SJCRH30 (cell line): ENCODE measurements around the gene GPR3. TPM values are rescaled to one million over a fixed set of nuclear protein-coding genes. Genes with fewer than 3 reads are reported as not detected.
"Not testable (repeated sequence)": the region's sequence is repeated elsewhere in the genome, so short reads cannot be mapped to it uniquely, and the experiment has no call there.

Experiments used
- DNase-seq, 2 experiments: peaks; one replicate each; pipeline ENCODE4 v3.0.0-alpha.2; 2015 to 2020
- H3K27ac ChIP-seq: fragments of 250-450 bp; sonication (Bioruptor Pico); 2 replicates; pipeline ENCODE4 v1.5.1; 2020; ENCODE audit warnings: mild to moderate bottlenecking, moderate library complexity
- H3K27me3 ChIP-seq: fragments of 250-450 bp; sonication (Bioruptor Pico); 2 replicates; pipeline ENCODE4 v1.5.1; 2020; ENCODE audit warnings: mild to moderate bottlenecking, moderate library complexity
- H3K36me3 ChIP-seq: fragments of 250-450 bp; sonication (Bioruptor Pico); 2 replicates; pipeline ENCODE4 v1.5.1; 2020; ENCODE audit warnings: mild to moderate bottlenecking, moderate library complexity
- H3K4me1 ChIP-seq: fragments of 250-450 bp; sonication (Bioruptor Pico); 2 replicates; pipeline ENCODE4 v1.5.1; 2020; ENCODE audit warnings: mild to moderate bottlenecking, moderate library complexity
- H3K4me3 ChIP-seq: fragments of 250-450 bp; sonication (Bioruptor Pico); 2 replicates; pipeline ENCODE4 v1.5.1; 2020; ENCODE audit warnings: mild to moderate bottlenecking, moderate library complexity
- H3K9me3 ChIP-seq: fragments of 250-450 bp; sonication (Bioruptor Pico); replicated peaks from 2 replicates; pipeline ENCODE4 v1.5.1; 2020; ENCODE audit warnings: mild to moderate bottlenecking, moderate library complexity
- total RNA-seq: library from RNA; depleted of rRNA; stranded (reverse); fragments of >200 nt; shearing (Covaris generic); gene quantifications from 2 replicates; pipeline ENCODE4 v1.2.3, GENCODE V29; 2014

The GPR3 gene
- total RNA-seq, 1 experiment from 2014 or later, result 8.3 TPM

DNA sequence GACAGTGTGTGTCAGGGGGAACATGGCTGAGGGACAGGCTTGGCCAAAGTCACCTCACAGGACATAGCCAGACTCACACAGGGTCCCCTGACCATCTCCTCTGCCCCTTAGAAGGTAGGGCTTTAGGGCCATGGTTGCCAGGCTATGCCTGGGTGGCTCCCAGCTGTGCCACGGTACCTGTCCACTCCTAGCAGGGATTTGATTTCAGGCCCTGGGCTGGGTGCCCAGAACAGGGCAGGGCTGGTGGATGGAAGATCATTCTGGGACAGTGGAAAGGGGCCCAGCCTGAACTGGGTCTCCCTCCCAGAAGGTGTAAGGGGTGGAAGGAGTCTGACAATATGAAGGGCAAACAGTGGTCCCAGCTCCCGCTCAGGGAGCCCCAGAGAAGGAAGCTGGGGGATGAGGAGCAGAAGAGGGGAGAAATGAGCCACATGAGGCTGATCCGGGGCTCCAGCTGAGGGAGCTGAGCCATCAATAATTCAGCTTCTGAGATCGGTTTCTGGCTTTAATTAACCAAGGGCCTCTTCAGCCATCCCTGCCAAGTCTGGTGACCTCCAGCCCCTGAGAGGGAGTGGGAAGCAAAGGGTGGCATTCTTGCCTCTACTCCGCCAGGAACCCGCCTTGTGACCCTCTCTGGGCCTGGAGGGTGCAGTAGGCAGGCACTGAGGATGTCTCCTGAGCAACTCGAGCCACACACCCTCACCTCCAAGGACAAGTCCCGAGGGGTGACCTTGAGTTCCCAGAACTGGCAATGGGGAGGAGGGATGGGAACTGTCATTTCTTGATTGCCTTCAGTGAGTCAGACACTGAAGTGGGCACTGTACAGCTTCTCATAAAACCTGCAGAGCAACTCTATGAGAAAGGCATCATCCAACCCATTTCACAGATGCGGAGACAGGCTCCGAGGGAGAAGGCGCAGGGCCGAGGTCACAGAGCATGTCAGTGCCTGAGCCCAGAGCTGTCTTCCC, 11.4 kb upstream of the GPR3 start:
- no peak for DNase-seq
- Histone ChIP-seq H3K27me3 (peaks cover 26% of the 10 kb centered on the region), H3K9me3 (no peaks in the 10 kb centered on the region), H3K4me3 (no peak overlapping the region), H3K27ac (no peak overlapping the region), H3K4me1 (no peaks in the 10 kb centered on the region), H3K36me3 (no peaks in the 10 kb centered on the region)

DNA sequence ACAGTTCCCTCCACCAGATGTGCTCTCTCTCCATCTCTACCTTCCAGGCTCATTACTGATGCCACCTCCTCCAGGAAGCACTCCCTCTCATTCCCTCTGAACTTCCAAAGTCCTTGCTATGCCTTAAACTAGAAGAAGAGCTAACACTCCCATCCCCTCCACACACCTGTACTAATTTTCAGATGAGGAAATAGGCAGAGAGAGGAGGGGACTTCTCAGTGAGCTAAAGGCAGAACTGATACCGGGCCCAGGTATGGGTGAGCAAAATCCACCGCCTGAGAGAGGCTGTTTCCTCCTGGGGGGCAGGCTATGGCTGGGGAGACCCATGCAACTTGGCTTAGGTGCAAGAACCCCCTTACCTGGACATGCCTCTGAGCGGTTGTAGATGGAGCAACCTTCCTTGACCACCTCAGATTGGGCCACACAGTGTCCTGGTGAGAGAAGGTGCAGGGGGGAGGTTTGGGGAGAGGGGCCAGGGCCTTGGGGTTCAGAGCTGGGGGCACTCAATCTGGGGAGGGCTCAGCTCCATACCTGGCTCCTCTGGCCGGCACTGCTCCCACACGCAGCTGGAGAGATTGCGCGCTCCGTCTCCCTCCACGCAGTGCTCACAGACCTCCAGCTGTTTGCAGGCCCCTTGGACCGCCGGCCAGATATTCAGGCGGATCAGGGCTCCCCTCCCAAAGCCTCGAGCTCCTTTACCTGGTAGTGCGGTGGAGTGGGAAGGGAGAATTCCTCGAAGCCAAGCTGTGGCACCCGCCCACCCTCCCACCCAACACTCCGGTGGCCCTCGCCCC, 10.3 kb upstream of the GPR3 start:
- H3K4me1 ChIP-seq, result no peaks in the 10 kb centered on the region
- H3K9me3 ChIP-seq, result no peaks in the 10 kb centered on the region
- no peak overlapping the region for H3K27ac ChIP-seq
- peaks cover 22% of the 10 kb centered on the region for H3K27me3 ChIP-seq
- no peak for DNase-seq
- H3K36me3 ChIP-seq, result no peaks in the 10 kb centered on the region
- H3K4me3 ChIP-seq, result no peak overlapping the region

DNA sequence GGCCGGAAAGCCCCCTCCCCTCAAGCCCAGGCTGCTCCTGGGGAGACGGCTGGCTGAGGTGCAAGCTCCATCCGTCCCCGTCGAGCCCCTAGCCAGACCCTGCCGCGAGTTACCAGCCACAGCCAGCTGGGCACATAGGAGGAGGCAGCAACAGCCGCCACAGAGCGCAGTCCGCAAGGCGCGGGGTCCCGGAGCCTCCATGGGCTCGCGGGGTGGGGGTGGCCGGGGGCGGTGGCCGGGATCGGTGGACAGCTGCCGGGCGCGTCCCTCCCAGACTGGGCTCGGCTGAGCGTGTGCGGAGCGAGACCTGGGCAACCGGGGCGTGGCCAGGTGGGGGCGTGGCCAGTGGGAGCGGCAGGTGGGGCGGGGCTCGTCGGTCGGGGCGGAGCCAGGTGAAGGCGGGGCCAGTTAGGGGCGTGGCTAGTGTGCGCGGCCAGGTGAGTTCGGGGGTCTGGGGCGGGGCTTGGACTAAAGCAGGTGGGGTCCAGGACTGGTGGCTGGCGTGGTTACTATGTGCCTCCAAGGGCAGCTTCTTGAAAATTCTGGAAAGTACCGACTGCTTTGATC, 9.3 kb upstream of the GPR3 start, which contains the start of gene CD164L2:
Gene CD164L2 (minus strand): TSS at position 295 of the 567 bp plus-strand sequence. CDS start 94 bp downstream, at position 201.
- DNase-seq, result no peak
- no peaks in the 10 kb centered on the region for H3K4me1 ChIP-seq
- peaks cover 22% of the 10 kb centered on the region for H3K27me3 ChIP-seq

DNA sequence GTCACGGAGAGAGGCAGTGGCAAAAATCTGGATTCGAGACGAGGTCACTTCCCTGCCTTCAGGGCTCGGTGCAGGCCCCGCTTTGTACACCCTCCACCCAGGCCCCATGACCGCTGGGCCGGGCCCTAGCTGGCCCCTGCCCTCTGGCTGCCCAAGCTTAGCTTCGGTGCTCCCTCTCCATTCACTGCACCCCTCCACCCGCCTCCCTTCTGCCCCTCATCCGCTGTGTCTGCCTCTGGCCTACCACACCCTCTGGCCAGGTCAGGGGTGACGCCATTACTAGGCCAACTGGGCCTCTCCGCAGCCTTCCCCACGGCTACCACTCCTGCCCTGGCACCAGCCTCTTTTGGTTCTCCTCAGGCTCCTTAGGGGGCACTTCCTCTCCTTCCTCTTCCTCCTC, 8.8 kb upstream of the GPR3 start:
- Histone ChIP-seq H3K36me3 (no peaks in the 10 kb centered on the region), H3K4me3 (no peak overlapping the region), H3K9me3 (no peaks in the 10 kb centered on the region), H3K27me3 (peaks cover 22% of the 10 kb centered on the region), H3K27ac (no peak overlapping the region), H3K4me1 (no peaks in the 10 kb centered on the region)
- no peak for DNase-seq

More for the DNA sequence above, 9.3 kb upstream of the GPR3 start, which contains the start of gene CD164L2:
- Histone ChIP-seq H3K9me3 (no peaks in the 10 kb centered on the region), H3K27ac (no peak within 1 kb of the TSS), H3K4me3 (no peak within 1 kb of the TSS), H3K36me3 (no peaks in the 10 kb centered on the region)

DNA sequence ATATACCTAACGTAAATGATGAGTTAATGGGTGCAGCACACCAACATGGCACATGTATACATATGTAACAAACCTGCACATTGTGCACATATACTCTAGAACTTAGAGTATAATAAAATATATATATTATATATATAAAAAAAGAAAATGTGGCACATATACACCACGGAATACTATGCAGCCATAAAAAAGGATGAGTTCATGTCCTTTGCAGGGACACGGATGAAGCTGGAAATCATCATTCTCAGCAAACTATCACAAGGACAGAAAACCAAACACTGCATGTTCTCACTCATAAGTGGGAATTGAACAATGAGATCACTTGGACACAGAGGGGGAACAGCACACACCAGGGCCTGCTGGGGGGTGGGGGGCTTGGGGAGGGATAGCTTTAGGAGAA, 7.6 kb upstream of the GPR3 start:
- H3K36me3 ChIP-seq, H3K27ac ChIP-seq, H3K4me1 ChIP-seq, H3K4me3 ChIP-seq, H3K9me3 ChIP-seq, DNase-seq: not testable (repeated sequence)
- H3K27me3 ChIP-seq, result peaks cover 13% of the 10 kb centered on the region

DNA sequence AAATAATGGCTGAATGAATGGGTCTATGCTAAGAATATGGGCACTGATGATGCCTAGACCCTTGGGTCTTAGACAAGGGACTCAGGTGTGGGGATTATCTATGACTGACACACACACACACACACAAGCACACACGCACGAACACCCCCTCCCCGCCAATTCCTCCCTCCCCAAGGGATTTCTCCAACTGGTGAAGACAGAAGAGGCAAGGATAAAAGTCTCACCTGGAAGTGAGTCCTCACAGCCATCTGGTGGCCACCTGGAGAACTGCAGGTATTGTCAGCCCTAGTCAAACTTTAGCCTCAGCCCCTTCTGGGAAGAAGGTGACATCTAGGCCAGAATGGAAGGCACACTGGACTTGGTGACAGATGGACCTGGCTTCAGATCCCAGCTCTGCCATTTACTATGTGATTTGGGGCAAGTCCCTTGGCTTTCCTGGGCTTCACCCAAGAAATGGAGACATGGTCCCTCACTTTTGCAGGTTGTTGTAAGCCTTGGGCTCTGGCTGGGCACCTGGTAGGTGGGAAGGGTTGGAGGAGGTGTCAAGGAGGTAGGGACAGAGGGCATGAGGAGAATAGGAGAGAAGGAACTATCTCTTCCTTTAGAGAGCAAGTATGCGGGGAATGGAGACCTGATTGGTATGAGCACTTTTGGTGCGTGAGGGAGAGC, 4.0 kb upstream of the GPR3 start:
- DNase-seq, result peak; percentile 62 to 83
- Histone ChIP-seq H3K27ac (no peak overlapping the region), H3K9me3 (no peaks in the 10 kb centered on the region), H3K4me3 (no peak overlapping the region), H3K4me1 (no peaks in the 10 kb centered on the region), H3K36me3 (no peaks in the 10 kb centered on the region), H3K27me3 (no peaks in the 10 kb centered on the region)

DNA sequence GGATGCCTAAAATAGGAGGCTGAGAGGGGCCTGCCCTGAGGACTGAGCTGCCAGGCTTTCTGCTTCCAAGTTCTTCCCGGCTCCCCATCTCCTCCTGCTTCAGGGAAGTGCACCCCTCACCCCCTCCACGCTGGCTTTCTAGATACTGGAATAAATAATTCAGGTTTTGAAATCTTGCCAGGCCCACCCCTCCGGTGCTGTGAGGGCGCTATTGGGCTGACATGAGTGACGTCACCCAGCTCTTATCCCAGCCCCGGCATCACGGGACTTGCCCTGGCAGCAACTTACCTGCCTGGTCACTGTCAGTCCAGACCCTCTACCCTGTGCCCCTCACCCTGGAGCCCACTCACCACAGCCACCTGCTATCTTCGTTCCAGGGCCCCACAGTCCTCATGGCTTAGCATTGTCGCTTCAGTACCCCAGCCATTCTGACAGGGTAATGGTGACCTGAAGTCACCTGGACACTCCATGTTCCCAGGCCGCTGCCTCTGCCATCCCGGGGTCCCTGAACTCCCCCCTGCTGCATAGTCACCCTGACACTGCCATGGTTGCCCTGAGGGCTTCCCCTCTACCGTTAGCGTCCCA, 819 bp upstream of the GPR3 start:
- DNase-seq, result peak; percentile 43 to 57
- Histone ChIP-seq H3K36me3 (no peaks in the 10 kb centered on the region), H3K4me3 (peak overlapping the region; percentile 81), H3K27me3 (no peaks in the 10 kb centered on the region), H3K9me3 (no peaks in the 10 kb centered on the region), H3K4me1 (peaks cover 8% of the 10 kb centered on the region), H3K27ac (no peak overlapping the region)

DNA sequence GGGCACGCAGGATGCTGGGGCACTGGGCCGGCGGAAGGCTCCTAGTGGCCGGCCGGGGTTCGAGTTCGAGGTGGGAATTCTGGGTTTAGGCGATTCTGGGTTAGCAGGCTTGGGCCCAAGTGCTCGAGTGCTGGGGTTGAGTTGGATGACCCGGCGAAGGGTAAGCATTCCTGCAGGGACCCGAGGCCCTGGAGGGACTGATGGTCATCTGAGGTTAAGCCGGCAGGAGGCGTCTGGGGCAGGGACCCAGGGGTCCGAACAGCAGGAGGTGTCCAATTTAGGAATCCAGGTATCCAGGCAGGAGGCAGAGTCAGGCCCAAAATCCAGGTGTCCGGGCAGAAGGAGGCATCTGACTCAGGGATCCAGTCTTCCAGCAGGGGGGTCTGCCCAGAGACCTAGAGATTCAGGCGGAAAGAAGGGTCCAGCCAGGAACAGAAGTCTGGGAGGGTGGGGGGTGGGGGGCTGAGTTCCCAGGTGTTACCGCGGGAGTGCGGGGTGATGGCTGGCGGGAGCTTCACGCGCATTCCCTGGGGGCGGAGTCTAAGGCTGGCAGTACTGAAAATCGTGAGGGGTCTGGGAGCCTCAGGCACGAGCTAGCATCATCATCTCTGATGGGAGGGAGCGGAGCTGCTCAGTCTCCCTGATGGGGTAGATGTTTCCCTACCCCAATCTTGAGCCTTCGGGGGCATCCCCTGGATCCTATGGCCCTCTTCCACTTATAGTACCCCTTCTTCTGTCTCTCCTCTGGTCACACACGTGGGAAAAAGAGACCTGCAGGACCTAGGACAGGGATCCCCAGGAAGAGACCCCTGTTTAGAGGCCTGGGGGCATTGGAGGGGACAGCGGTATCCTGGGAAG, 585 bp downstream of the GPR3 start:
- DNase-seq, result no peak
- H3K27ac ChIP-seq, result peak overlapping the region; percentile 41; the same call in 1 of the 2 replicates
- H3K4me3 ChIP-seq, result peak overlapping the region; percentile 81
- H3K36me3 ChIP-seq, result no peaks in the 10 kb centered on the region
- H3K27me3 ChIP-seq, result no peaks in the 10 kb centered on the region
- no peaks in the 10 kb centered on the region for H3K9me3 ChIP-seq
- peaks cover 8% of the 10 kb centered on the region for H3K4me1 ChIP-seq

DNA sequence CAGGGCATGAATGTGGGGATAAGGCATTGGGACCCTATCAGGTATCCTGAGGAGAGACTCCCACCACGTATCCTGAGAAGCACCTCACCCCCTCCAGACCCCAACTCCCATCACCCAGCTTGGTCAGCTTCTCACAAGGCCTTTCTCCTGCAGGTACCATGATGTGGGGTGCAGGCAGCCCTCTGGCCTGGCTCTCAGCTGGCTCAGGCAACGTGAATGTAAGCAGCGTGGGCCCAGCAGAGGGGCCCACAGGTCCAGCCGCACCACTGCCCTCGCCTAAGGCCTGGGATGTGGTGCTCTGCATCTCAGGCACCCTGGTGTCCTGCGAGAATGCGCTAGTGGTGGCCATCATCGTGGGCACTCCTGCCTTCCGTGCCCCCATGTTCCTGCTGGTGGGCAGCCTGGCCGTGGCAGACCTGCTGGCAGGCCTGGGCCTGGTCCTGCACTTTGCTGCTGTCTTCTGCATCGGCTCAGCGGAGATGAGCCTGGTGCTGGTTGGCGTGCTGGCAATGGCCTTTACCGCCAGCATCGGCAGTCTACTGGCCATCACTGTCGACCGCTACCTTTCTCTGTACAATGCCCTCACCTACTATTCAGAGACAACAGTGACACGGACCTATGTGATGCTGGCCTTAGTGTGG, 1.3 kb downstream of the GPR3 start:
- Histone ChIP-seq H3K27ac (no peak overlapping the region), H3K27me3 (no peaks in the 10 kb centered on the region), H3K4me3 (no peak overlapping the region), H3K36me3 (no peaks in the 10 kb centered on the region), H3K9me3 (no peaks in the 10 kb centered on the region), H3K4me1 (peaks cover 8% of the 10 kb centered on the region)
- DNase-seq, result no peak

DNA sequence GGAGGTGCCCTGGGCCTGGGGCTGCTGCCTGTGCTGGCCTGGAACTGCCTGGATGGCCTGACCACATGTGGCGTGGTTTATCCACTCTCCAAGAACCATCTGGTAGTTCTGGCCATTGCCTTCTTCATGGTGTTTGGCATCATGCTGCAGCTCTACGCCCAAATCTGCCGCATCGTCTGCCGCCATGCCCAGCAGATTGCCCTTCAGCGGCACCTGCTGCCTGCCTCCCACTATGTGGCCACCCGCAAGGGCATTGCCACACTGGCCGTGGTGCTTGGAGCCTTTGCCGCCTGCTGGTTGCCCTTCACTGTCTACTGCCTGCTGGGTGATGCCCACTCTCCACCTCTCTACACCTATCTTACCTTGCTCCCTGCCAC, 1.8 kb downstream of the GPR3 start:
- Histone ChIP-seq H3K9me3 (no peaks in the 10 kb centered on the region), H3K4me3 (no peak overlapping the region), H3K4me1 (peaks cover 8% of the 10 kb centered on the region), H3K27ac (no peak overlapping the region), H3K27me3 (no peaks in the 10 kb centered on the region), H3K36me3 (no peaks in the 10 kb centered on the region)
- DNase-seq, result no peak

DNA sequence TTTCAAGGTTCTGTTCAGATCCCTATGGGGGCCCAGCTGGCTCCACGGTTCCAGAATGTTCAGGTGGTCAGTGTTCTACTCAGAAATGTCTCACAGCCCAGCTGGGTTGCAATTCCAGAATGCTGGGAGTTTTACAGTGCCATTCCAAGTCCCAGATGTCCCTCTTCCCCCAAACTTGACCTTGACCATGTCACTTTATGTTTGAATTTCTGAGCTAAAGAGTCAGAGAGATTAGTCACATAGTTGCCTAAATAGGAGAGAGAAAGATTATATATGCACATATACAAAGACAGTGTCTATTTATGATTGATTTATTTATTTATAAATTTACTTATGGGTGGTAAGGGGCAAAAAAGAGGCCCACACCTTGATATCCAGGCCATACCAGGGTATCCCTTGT, 2.5 kb downstream of the GPR3 start:
- no peak overlapping the region for H3K4me3 ChIP-seq
- H3K4me1 ChIP-seq, result peaks cover 8% of the 10 kb centered on the region
- no peaks in the 10 kb centered on the region for H3K27me3 ChIP-seq
- H3K9me3 ChIP-seq, result no peaks in the 10 kb centered on the region
- no peak for DNase-seq
- H3K36me3 ChIP-seq, result no peaks in the 10 kb centered on the region
- no peak overlapping the region for H3K27ac ChIP-seq

DNA sequence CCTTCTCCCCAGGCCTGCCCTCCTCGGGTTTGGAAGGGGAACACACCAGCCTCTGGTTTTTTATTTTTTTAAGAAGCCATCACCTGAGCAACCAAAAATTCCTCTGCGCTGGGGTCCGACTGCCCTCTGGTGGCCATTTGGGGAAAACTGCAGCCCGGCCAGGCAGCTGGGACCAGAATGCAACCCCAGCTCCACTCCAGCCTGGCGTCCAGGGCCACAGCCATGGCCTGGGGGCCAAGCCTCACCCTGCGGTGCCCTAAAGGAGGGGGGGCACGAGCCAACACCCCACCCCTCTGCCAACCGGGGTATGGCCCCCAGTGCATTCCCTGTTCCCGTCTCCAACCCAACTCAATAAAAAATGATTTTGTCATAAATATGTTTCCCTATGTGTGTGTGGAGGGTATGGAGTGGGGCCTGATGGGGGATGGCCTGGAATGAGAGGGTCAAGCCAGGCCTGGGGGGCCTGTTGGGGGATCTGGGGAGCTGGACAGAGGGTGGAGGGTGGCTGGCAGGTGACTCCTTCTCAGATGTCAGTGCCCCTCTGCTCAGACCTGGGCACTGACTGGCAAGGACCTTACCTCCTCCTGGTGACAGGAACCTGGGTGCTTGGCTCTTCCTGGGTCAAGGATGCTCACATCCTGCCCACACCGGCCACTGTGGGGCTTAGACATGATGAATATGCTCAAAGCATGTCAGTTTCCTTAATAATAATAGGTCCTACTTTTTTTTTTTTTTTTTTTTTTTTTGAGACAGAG, 3.2 kb downstream of the GPR3 start:
- Histone ChIP-seq H3K4me1 (peaks cover 8% of the 10 kb centered on the region), H3K4me3 (no peak overlapping the region), H3K9me3 (no peaks in the 10 kb centered on the region), H3K36me3 (no peaks in the 10 kb centered on the region), H3K27me3 (no peaks in the 10 kb centered on the region), H3K27ac (no peak overlapping the region)
- DNase-seq, result peak; percentile 72 to 87
